Uterus (tissue), 4 donors: ENCODE data around the gene SECTM1. TPM values are rescaled to one million over a fixed set of nuclear protein-coding genes. Genes with fewer than 3 reads are reported as not detected.

Source experiments
- DNase-seq, 2 donors: peaks; one replicate each; pipeline ENCODE4 v3.0.0-alpha.2; 2019 to 2020
- H3K27ac ChIP-seq, 2 donors: fragments of 200-600 bp; sonication (generic); 1 replicate in 1 of 2; 2 replicates in 1 of 2; pipeline ENCODE4 v1.5.1; 2016 to 2018
- H3K27me3 ChIP-seq, 2 donors: fragments of 200-600 bp; sonication (generic); one replicate each; pipeline ENCODE4 v1.5.1; 2018 to 2019; ENCODE audit warnings: control low read depth in 1 of 2
- H3K36me3 ChIP-seq, 2 donors: fragments of 200-600 bp; sonication (generic); one replicate each; pipeline ENCODE4 v1.5.1; 2019; ENCODE audit warnings: control low read depth in 1 of 2
- H3K4me1 ChIP-seq, 2 donors: fragments of 200-600 bp; sonication (generic); one replicate each; pipeline ENCODE4 v1.5.1; 2018 to 2019; ENCODE audit warnings: control low read depth in 1 of 2
- H3K4me3 ChIP-seq, 2 donors: fragments of 200-600 bp; sonication (generic); 1 replicate in 1 of 2; 2 replicates in 1 of 2; pipeline ENCODE4 v1.5.1; 2018 to 2019; ENCODE audit warnings: mild to moderate bottlenecking in 1 of 2
- H3K9me3 ChIP-seq, 2 donors: fragments of 200-600 bp; sonication (generic); one replicate each; pipeline ENCODE4 v1.5.1; 2019; ENCODE audit warnings: control low read depth in 1 of 2
- CTCF ChIP-seq, 4 experiments: fragments of 200-600 bp in 2 of 4; fragments of 450-650 bp in 2 of 4; sonication (generic) in 2 of 4; IDR thresholded peaks; one replicate each; pipeline ENCODE4 v1.5.1; 2016 to 2019; ENCODE audit warnings: antibody characterized with exemption in 4 of 4, mild to moderate bottlenecking in 2 of 4, moderate library complexity in 1 of 4
- POLR2A ChIP-seq, 2 donors: fragments of 450-650 bp; IDR thresholded peaks; one replicate each; pipeline ENCODE4 v1.6.1; 2016; ENCODE audit warnings: antibody characterized with exemption in 2 of 2, mild to moderate bottlenecking in 1 of 2, moderate library complexity in 1 of 2
- intact Hi-C: fragments of 100-400 bp; cut with DNase I; formaldehyde crosslinking; loops from one replicate; pipeline ENCODE4 v1.15.1; 2023; ENCODE audit warnings: low total_unique reads
- total RNA-seq, 4 donors: library from RNA; depleted of rRNA in 3 of 4; stranded (reverse); fragments of >200 nt in 3 of 4; gene quantifications; one replicate each; pipeline versions ENCODE4 v1.1.0 to v1.2.4, GENCODE V29; 2014 to 2023
- donor health status: DM: yes; HTN: yes; CAD: no.

Gene SECTM1
- total RNA-seq, 4 donors from 2014 or later = 3.5 to 29.4 (median 9.0) TPM

GRCh38 chr17:82318169-82318498 lies 15.4 kb downstream of the SECTM1 start:
- H3K4me3 ChIP-seq = no peak overlapping the region
- no peaks in the 10 kb centered on the region for H3K9me3 ChIP-seq
- no peak overlapping the region for H3K27ac ChIP-seq
- intact Hi-C loops = no loop called here
- H3K36me3 ChIP-seq = no peaks in the 10 kb centered on the region
- no peak for DNase-seq
- no peak for TF ChIP-seq POLR2A (IDR thresholded peaks at IDR 0.05)
- no peak for TF ChIP-seq CTCF (IDR thresholded peaks at IDR 0.05)
- peaks cover 6 to 26% of the 10 kb centered on the region in 2 donors for H3K27me3 ChIP-seq
- no peaks in the 10 kb centered on the region for H3K4me1 ChIP-seq

- TF ChIP-seq POLR2A (IDR thresholded peaks at IDR 0.05) (no peak), CTCF (IDR thresholded peaks at IDR 0.05) (no peak)
- H3K27me3 ChIP-seq = peaks cover 6 to 26% of the 10 kb centered on the region in 2 donors
- no peak within 1 kb of the TSS for H3K4me3 ChIP-seq
- DNase-seq = no peak
- no peak within 1 kb of the TSS for H3K27ac ChIP-seq
- no peaks in the 10 kb centered on the region for H3K36me3 ChIP-seq
- intact Hi-C loops = no loop called here
- no peaks in the 10 kb centered on the region for H3K9me3 ChIP-seq
- H3K4me1 ChIP-seq = no peaks in the 10 kb centered on the region
Observed at GRCh38 chr17:82317394-82318168, 16.0 kb downstream of the SECTM1 start, which contains the start of gene CD7. CD7 (minus strand) TSS chr17:82317608; CDS start chr17:82317495, 113 bp downstream.

GRCh38 chr17:82316651-82317393 lies 16.7 kb downstream of the SECTM1 start:
- no peak for DNase-seq
- Histone ChIP-seq H3K27ac (no peak overlapping the region), H3K9me3 (no peaks in the 10 kb centered on the region), H3K36me3 (no peaks in the 10 kb centered on the region), H3K4me3 (no peak overlapping the region), H3K27me3 (peaks cover 6 to 26% of the 10 kb centered on the region in 2 donors), H3K4me1 (no peaks in the 10 kb centered on the region)
- TF ChIP-seq CTCF (IDR thresholded peaks at IDR 0.05) (no peak), POLR2A (IDR thresholded peaks at IDR 0.05) (no peak)
- intact Hi-C loops = no loop called here

GRCh38 chr17:82315703-82316358 lies 17.7 kb downstream of the SECTM1 start:
- Histone ChIP-seq H3K4me1 (no peaks in the 10 kb centered on the region), H3K9me3 (no peaks in the 10 kb centered on the region), H3K36me3 (no peaks in the 10 kb centered on the region), H3K4me3 (no peak overlapping the region), H3K27me3 (peaks cover 6 to 26% of the 10 kb centered on the region in 2 donors), H3K27ac (no peak overlapping the region)
- no peak for DNase-seq
- no peak for TF ChIP-seq CTCF (IDR thresholded peaks at IDR 0.05)
- TF ChIP-seq POLR2A (IDR thresholded peaks at IDR 0.05) = no peak
- intact Hi-C loops = no loop called here
